RWPE2 (cell line): ENCODE measurements around the gene POC5.

Experiments
- ATAC-seq: fragments of 200-7000 bp; cut with Tn5 transposase; 3 replicates; pipeline ENCODE4 v1.9.1; 2021; ENCODE audit warnings: low read depth
- DNase-seq: peaks from one replicate; pipeline ENCODE4 v3.0.0-alpha.2; 2020; ENCODE audit warnings: low spot score
- H3K27ac ChIP-seq: fragments of 450-650 bp; 2 replicates; pipeline ENCODE4 v1.5.1; 2017; ENCODE audit warnings: mild to moderate bottlenecking; ENCODE audit not compliant: poor library complexity, severe bottlenecking
- H3K27me3 ChIP-seq: fragments of 250-450 bp; sonication (Bioruptor Pico); 2 replicates; pipeline ENCODE4 v1.5.1; 2021; ENCODE audit warnings: mild to moderate bottlenecking, moderate library complexity; ENCODE audit not compliant: insufficient read depth, poor library complexity, severe bottlenecking
- H3K36me3 ChIP-seq: fragments of 250-450 bp; sonication (Bioruptor Pico); 2 replicates; pipeline ENCODE4 v1.5.1; 2020; ENCODE audit warnings: low read depth, mild to moderate bottlenecking, moderate library complexity
- H3K4me1 ChIP-seq: fragments of 250-450 bp; sonication (Bioruptor Pico); 2 replicates; pipeline ENCODE4 v1.5.1; 2021; ENCODE audit warnings: mild to moderate bottlenecking, moderate library complexity; ENCODE audit not compliant: insufficient read depth, poor library complexity, severe bottlenecking
- H3K4me3 ChIP-seq: fragments of 250-450 bp; sonication (Bioruptor Pico); 2 replicates; pipeline ENCODE4 v1.5.1; 2021; ENCODE audit warnings: mild to moderate bottlenecking, moderate library complexity; ENCODE audit not compliant: severe bottlenecking
- H3K9me3 ChIP-seq: fragments of 250-450 bp; sonication (Bioruptor Pico); 2 replicates; pipeline ENCODE4 v1.5.1; 2021; ENCODE audit warnings: mild to moderate bottlenecking, moderate library complexity; ENCODE audit not compliant: severe bottlenecking
- CTCF ChIP-seq: fragments of 450-650 bp; IDR thresholded peaks from one replicate; pipeline ENCODE4 v1.5.1; 2017; ENCODE audit warnings: mild to moderate bottlenecking, moderate library complexity; ENCODE audit not compliant: poor library complexity, severe bottlenecking

The POC5 gene

GRCh38 chr5:75670577-75670976 lies 46.7 kb downstream of the POC5 start:
- no peak for ATAC-seq
- Histone ChIP-seq H3K27me3 (no peaks in the 10 kb centered on the region), H3K4me3 (no peak overlapping the region), H3K4me1 (peaks cover 5% of the 10 kb centered on the region), H3K36me3 (peaks cover 23% of the 10 kb centered on the region), H3K27ac (no peak overlapping the region), H3K9me3 (no peaks in the 10 kb centered on the region)
- DNase-seq = no peak
- no peak for TF ChIP-seq CTCF

- H3K4me3 ChIP-seq = no peak overlapping the region
- ATAC-seq (peak; percentile 71), DNase-seq (no peak)
Observed at GRCh38 chr5:75668977-75669689, 48.1 kb downstream of the POC5 start.

GRCh38 chr5:75668445-75668844 lies 48.8 kb downstream of the POC5 start:
- DNase-seq (no peak), ATAC-seq (no peak)
- no peak overlapping the region for H3K4me3 ChIP-seq
- TF ChIP-seq CTCF = no peak
- no peak overlapping the region for H3K27ac ChIP-seq
- no peaks in the 10 kb centered on the region for H3K9me3 ChIP-seq
- peaks cover 8% of the 10 kb centered on the region for H3K36me3 ChIP-seq
- H3K27me3 ChIP-seq = no peaks in the 10 kb centered on the region
- peaks cover 5% of the 10 kb centered on the region for H3K4me1 ChIP-seq

More at GRCh38 chr5:75668977-75669689, 48.1 kb downstream of the POC5 start:
- peaks cover 11% of the 10 kb centered on the region for H3K36me3 ChIP-seq
- no peaks in the 10 kb centered on the region for H3K9me3 ChIP-seq
- no peaks in the 10 kb centered on the region for H3K27me3 ChIP-seq
- no peak for TF ChIP-seq CTCF
- no peak overlapping the region for H3K27ac ChIP-seq
- H3K4me1 ChIP-seq = peaks cover 5% of the 10 kb centered on the region

- peaks cover under 1% of the 10 kb centered on the region; the same call in 1 of the 2 replicates for H3K36me3 ChIP-seq
- TF ChIP-seq CTCF = peak; percentile 14
- H3K27ac ChIP-seq = no peak overlapping the region
- H3K9me3 ChIP-seq = no peaks in the 10 kb centered on the region
- ATAC-seq (no peak), DNase-seq (no peak)
- H3K27me3 ChIP-seq = no peaks in the 10 kb centered on the region
- H3K4me3 ChIP-seq = no peak overlapping the region
- H3K4me1 ChIP-seq = peaks cover 5% of the 10 kb centered on the region
Observed at GRCh38 chr5:75667586-75667985, 49.7 kb downstream of the POC5 start.

- Histone ChIP-seq H3K4me1 (peaks cover 5% of the 10 kb centered on the region), H3K27me3 (no peaks in the 10 kb centered on the region), H3K4me3 (no peak overlapping the region), H3K9me3 (no peaks in the 10 kb centered on the region), H3K27ac (no peak overlapping the region), H3K36me3 (no peaks in the 10 kb centered on the region)
- no peak for TF ChIP-seq CTCF
- no peak for ATAC-seq
- DNase-seq = no peak
Observed at GRCh38 chr5:75666801-75667200, 50.4 kb downstream of the POC5 start.
